Right lung (tissue), 5 donors: Measurements from ENCODE around the gene NTN5. TPM values are rescaled to one million over a fixed set of nuclear protein-coding genes. Genes with fewer than 3 reads are reported as not detected.

Source experiments
- DNase-seq, 2 donors: peaks; one replicate each; pipeline ENCODE4 v3.0.0-alpha.2; 2013
- polyA plus RNA-seq, 5 donors: library from polyadenylated mRNA; unstranded; fragments of 120-200 nt; gene quantifications; one replicate each; pipeline versions ENCODE4 v1.2.1 to v1.2.3, GENCODE V29; 2013; ENCODE audit warnings: inconsistent platforms in 1 of 5, low replicate concordance in 1 of 5; ENCODE audit not compliant: insufficient read length in 5 of 5, insufficient read depth in 1 of 5

The NTN5 gene
- polyA plus RNA-seq, 5 donors: 0.43 to 2.2 (median 1.5) TPM

- DNase-seq: no peak
These were observed 58.2 kb downstream of the NTN5 start, which contains the start of gene FAM83E for GRCh38 chr19:48614436-48615230. Gene FAM83E (minus strand): TSS chr19:48615076. CDS start chr19:48613372, 1,704 bp downstream.

- no peak for DNase-seq
These were observed 58.9 kb downstream of the NTN5 start for GRCh38 chr19:48613852-48614435.

GRCh38 chr19:48613024-48613851, 59.6 kb downstream of the NTN5 start:
- no peak for DNase-seq

GRCh38 chr19:48611872-48612271, 60.9 kb downstream of the NTN5 start:
- DNase-seq: no peak

Other genes with a start within 250 kb of the NTN5 start
- gene GRWD1, start 227.0 kb downstream of the NTN5 start, polyA plus RNA-seq: 10 to 100 TPM; 17.5 to 30.9 (median 21.7) TPM
- 1 to 10 TPM in 3 of 5 donors, under 1 TPM in 2; 0.70 to 1.5 (median 1.2) TPM for gene KCNJ14, start 217.4 kb downstream of the NTN5 start, polyA plus RNA-seq
- 100 to 1,000 TPM in 2 of 5 donors, 10 to 100 TPM in 3; 72.6 to 112 (median 87.8) TPM for gene CYTH2, start 203.6 kb downstream of the NTN5 start, polyA plus RNA-seq
- gene LMTK3, start 161.2 kb downstream of the NTN5 start, polyA plus RNA-seq: 1 to 10 TPM; 1.4 to 4.0 (median 2.6) TPM
- 1 to 10 TPM; 1.6 to 4.2 (median 3.3) TPM for gene SULT2B1, start 120.8 kb downstream of the NTN5 start, polyA plus RNA-seq
- under 1 TPM; 0.11 to 0.76 (median 0.32) TPM for gene SPACA4, start 66.3 kb downstream of the NTN5 start, polyA plus RNA-seq
- gene FAM83E, start 57.9 kb downstream of the NTN5 start, polyA plus RNA-seq: 10 to 100 TPM in 2 of 5 donors, 1 to 10 TPM in 3; 3.7 to 11.6 (median 4.8) TPM
- 1,000 to 10,000 TPM; 1,161 to 2,077 (median 1,395) TPM for gene RPL18, start 53.8 kb downstream of the NTN5 start, polyA plus RNA-seq
- gene SPHK2, start 53.5 kb downstream of the NTN5 start, polyA plus RNA-seq: 10 to 100 TPM; 10.0 to 17.8 (median 11.6) TPM
- gene DBP, start 35.6 kb downstream of the NTN5 start, polyA plus RNA-seq: 10 to 100 TPM in 3 of 5 donors, 1 to 10 TPM in 2; 6.3 to 14.0 (median 10.5) TPM
- gene CA11, start 26.8 kb downstream of the NTN5 start, polyA plus RNA-seq: 1 to 10 TPM; 3.8 to 7.5 (median 5.7) TPM
- gene FUT2, start 23.0 kb upstream of the NTN5 start, polyA plus RNA-seq: 1 to 10 TPM; 1.5 to 3.2 (median 2.3) TPM
- 10 to 100 TPM in 1 of 5 donors, 1 to 10 TPM in 4; 4.3 to 11.8 (median 4.6) TPM for gene MAMSTR, start 46.7 kb upstream of the NTN5 start, polyA plus RNA-seq
- gene RASIP1, start 67.6 kb upstream of the NTN5 start, polyA plus RNA-seq: 10 to 100 TPM; 14.6 to 29.8 (median 17.7) TPM
- gene IZUMO1, start 73.9 kb upstream of the NTN5 start, polyA plus RNA-seq: 1 to 10 TPM in 4 of 5 donors, under 1 TPM in 1; 0.40 to 2.1 (median 1.6) TPM
- gene FUT1, start 79.6 kb upstream of the NTN5 start, polyA plus RNA-seq: 1 to 10 TPM; 4.5 to 7.0 (median 5.8) TPM
- gene FGF21, start 82.5 kb upstream of the NTN5 start, polyA plus RNA-seq: not detected
- 10 to 100 TPM; 33.3 to 58.9 (median 42.9) TPM for gene BCAT2, start 138.0 kb upstream of the NTN5 start, polyA plus RNA-seq
- 1 to 10 TPM; 6.9 to 9.9 (median 8.6) TPM for gene HSD17B14, start 163.5 kb upstream of the NTN5 start, polyA plus RNA-seq
- 10 to 100 TPM; 12.9 to 23.2 (median 15.5) TPM for gene PLEKHA4, start 195.6 kb upstream of the NTN5 start, polyA plus RNA-seq
- 10 to 100 TPM; 38.6 to 72.3 (median 53.5) TPM for gene PPP1R15A, start 199.4 kb upstream of the NTN5 start, polyA plus RNA-seq
- 1 to 10 TPM in 3 of 5 donors, under 1 TPM in 2; 0.70 to 1.5 (median 1.3) TPM for gene TULP2, start 225.7 kb upstream of the NTN5 start, polyA plus RNA-seq
- 100 to 1,000 TPM; 137 to 239 (median 180) TPM for gene NUCB1, start 227.3 kb upstream of the NTN5 start, polyA plus RNA-seq